Panc1 (cell line): ENCODE data around the gene ST3GAL2. TPM values are rescaled to one million over a fixed set of nuclear protein-coding genes. Genes with fewer than 3 reads are reported as not detected.
A peak's percentile ranks its signal among the peaks of the same experiment; 100 is the strongest.

Experiments used
- ATAC-seq: fragments of 200-7000 bp; cut with Tn5 transposase; 2 replicates; pipeline ENCODE4 v1.9.1; 2020; ENCODE audit warnings: mild to moderate bottlenecking, moderate library complexity
- BruUV-seq: library from RNA; stranded (reverse); fragments of 400-500 nt; replicated peaks from 2 replicates; lab custom pipeline; 2021; lab: Mats Ljungman, UMichigan
- CTCF ChIA-PET: fragments of 300-600 bp; sonication (Branson Sonifier 250); formaldehyde crosslinking; loops from one replicate; lab custom pipeline; 2022; ENCODE audit warnings: antibody characterized with exemption; lab: Charles Lee
- POLR2A ChIA-PET: fragments of 300-600 bp; sonication (Branson Sonifier 250); formaldehyde crosslinking; loops from one replicate; lab custom pipeline; 2022; ENCODE audit warnings: antibody characterized with exemption; lab: Charles Lee
- DNase-seq: peaks from one replicate; pipeline ENCODE4 v3.0.0-alpha.2; 2010; ENCODE audit warnings: low read depth, low spot score
- H3K27ac ChIP-seq: 2 replicates; pipeline ENCODE4 v1.5.1; 2011; ENCODE audit warnings: mild to moderate bottlenecking, low read length, inconsistent platforms
- H3K27me3 ChIP-seq: fragments of 200-500 bp; sonication (Bioruptor generic); 2 replicates; pipeline ENCODE4 v1.6.0; 2014; ENCODE audit warnings: low read length, inconsistent platforms; ENCODE audit not compliant: control insufficient read depth, insufficient read depth
- H3K36me3 ChIP-seq: fragments of 200-500 bp; sonication (Bioruptor generic); 2 replicates; pipeline ENCODE4 v1.5.1; 2014; ENCODE audit warnings: inconsistent platforms, mild to moderate bottlenecking, low read length, moderate library complexity; ENCODE audit not compliant: control insufficient read depth, insufficient read depth
- H3K4me1 ChIP-seq: 2 replicates; pipeline ENCODE4 v1.5.1; 2011; ENCODE audit warnings: inconsistent platforms, mild to moderate bottlenecking, low read length, moderate library complexity; ENCODE audit not compliant: control insufficient read depth, insufficient read depth
- H3K4me3 ChIP-seq, 2 experiments: 2 replicates each; pipeline ENCODE4 v1.5.1; 2011 to 2012; ENCODE audit warnings: low read depth in 2 of 2, low read length in 2 of 2, mild to moderate bottlenecking in 2 of 2, inconsistent platforms in 1 of 2, moderate library complexity in 1 of 2
- H3K9me3 ChIP-seq: fragments of 200-500 bp; sonication (Bioruptor generic); 2 replicates; pipeline ENCODE4 v1.5.1; 2014; ENCODE audit warnings: low read depth, mild to moderate bottlenecking, inconsistent platforms, low read length, moderate library complexity; ENCODE audit not compliant: control insufficient read depth, insufficient read depth
- CTCF ChIP-seq: fragments of 450-650 bp; IDR thresholded peaks from 2 replicates; pipeline ENCODE4 v1.5.1; 2017; ENCODE audit warnings: mild to moderate bottlenecking
- in situ Hi-C: cut with HindIII; loops from 2 replicates; pipeline ENCODE4 v1.10.0; 2016; ENCODE audit warnings: low sequenced_read_pairs, low pct_unique_long_range_greater_than_20kb
- intact Hi-C: fragments of 100-400 bp; cut with micrococcal nuclease; formaldehyde crosslinking; loops from one replicate; pipeline ENCODE4 v1.10.0; 2022; ENCODE audit not compliant: unreplicated experiment
- total RNA-seq: library from RNA; stranded (reverse); gene quantifications from one replicate; pipeline ENCODE4 v1.2.1, GENCODE V29; 2021; ENCODE audit not compliant: unreplicated experiment
- TF ChIP-seq, protein P1 (sequence below), 2 experiments: IDR thresholded peaks; 2 replicates each; pipeline ENCODE4 v1.6.1; 2011 to 2012; ENCODE audit warnings: low read depth in 2 of 2, control low read depth in 1 of 2, low read length in 1 of 2, mild to moderate bottlenecking in 1 of 2, moderate library complexity in 1 of 2; ENCODE audit not compliant: insufficient read depth in 1 of 2

ST3GAL2 gene
- total RNA-seq, 1 experiment from 2014 or later, result 84.2 TPM

DNA sequence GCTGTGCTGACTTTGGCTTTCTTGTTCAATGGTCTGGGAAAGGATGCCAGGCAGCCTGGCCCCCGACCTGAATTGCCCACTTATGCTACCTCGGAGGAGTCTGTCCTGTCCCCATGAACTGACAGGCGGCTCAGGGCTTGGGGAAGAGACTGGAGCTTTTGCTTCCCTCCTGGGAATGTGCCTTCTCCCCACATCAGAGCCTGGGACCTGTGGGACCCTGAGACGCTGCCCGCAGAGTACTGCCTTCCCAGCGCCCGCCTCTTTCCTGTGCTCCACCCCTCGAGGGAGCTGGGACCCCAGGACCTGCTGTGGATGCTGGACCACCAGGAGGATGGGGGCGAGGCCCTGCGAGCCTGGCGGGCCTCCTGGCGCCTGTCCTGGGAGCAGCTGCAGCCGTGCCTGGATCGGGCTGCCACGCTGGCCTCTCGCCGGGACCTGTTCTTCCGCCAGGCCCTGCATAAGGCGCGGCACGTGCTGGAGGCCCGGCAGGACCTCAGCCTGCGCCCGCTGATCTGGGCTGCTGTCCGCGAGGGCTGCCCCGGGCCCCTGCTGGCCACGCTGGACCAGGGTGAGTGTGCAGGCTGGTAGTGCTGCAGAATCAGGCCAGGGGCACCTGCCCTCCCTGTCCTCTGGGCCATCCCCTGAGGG lies 34.0 kb upstream of the ST3GAL2 start:
- no peaks in the 10 kb centered on the region for H3K36me3 ChIP-seq
- peaks cover 11% of the 10 kb centered on the region for H3K4me1 ChIP-seq
- ATAC-seq, result no peak
- no peak overlapping the region for H3K4me3 ChIP-seq
- intact Hi-C loops (no loop called here), in situ Hi-C loops (no loop called here)
- no peaks in the 10 kb centered on the region for H3K9me3 ChIP-seq
- no peak for DNase-seq
- POLR2A ChIA-PET, result no interaction called here
- H3K27ac ChIP-seq, result no peak overlapping the region
- H3K27me3 ChIP-seq, result no peaks in the 10 kb centered on the region
- no TSS peak for BruUV-seq
- CTCF ChIA-PET, result interaction anchor here (0.6 kb wide), 1 partner anchor 111 kb away, joined by 5 read pairs; no protein-coding TSS in a partner anchor
- TF ChIP-seq, protein P1, sequence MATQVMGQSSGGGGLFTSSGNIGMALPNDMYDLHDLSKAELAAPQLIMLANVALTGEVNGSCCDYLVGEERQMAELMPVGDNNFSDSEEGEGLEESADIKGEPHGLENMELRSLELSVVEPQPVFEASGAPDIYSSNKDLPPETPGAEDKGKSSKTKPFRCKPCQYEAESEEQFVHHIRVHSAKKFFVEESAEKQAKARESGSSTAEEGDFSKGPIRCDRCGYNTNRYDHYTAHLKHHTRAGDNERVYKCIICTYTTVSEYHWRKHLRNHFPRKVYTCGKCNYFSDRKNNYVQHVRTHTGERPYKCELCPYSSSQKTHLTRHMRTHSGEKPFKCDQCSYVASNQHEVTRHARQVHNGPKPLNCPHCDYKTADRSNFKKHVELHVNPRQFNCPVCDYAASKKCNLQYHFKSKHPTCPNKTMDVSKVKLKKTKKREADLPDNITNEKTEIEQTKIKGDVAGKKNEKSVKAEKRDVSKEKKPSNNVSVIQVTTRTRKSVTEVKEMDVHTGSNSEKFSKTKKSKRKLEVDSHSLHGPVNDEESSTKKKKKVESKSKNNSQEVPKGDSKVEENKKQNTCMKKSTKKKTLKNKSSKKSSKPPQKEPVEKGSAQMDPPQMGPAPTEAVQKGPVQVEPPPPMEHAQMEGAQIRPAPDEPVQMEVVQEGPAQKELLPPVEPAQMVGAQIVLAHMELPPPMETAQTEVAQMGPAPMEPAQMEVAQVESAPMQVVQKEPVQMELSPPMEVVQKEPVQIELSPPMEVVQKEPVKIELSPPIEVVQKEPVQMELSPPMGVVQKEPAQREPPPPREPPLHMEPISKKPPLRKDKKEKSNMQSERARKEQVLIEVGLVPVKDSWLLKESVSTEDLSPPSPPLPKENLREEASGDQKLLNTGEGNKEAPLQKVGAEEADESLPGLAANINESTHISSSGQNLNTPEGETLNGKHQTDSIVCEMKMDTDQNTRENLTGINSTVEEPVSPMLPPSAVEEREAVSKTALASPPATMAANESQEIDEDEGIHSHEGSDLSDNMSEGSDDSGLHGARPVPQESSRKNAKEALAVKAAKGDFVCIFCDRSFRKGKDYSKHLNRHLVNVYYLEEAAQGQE (IDR thresholded peaks at IDR 0.05; ENCODE audit: insufficient read depth in 1 of 2, low read depth in 2 of 2, low read length in 1 of 2), result no peak

DNA sequence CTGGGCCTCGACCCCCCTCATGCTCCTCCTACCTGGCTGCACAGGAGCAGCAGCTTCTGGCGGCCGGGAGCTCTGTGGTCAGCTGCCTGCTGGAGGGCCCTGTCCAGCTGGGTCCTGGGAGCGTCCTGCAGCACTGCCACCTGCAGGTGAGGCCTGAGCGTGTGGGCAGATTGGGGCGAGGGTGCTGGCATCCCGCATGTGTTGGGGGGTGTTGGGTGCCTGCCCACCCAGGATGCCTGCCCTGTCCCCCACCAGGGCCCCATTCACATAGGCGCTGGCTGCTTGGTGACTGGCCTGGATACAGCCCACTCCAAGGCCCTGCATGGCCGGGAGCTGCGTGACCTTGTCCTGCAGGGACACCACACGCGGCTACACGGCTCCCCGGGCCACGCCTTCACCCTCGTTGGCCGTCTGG lies 32.0 kb upstream of the ST3GAL2 start:
- intact Hi-C loops, result no loop called here

More for the DNA sequence above, 32.0 kb upstream of the ST3GAL2 start:
- Histone ChIP-seq H3K4me3 (no peak overlapping the region), H3K36me3 (no peaks in the 10 kb centered on the region), H3K4me1 (no peaks in the 10 kb centered on the region), H3K27me3 (no peaks in the 10 kb centered on the region), H3K9me3 (no peaks in the 10 kb centered on the region), H3K27ac (no peak overlapping the region; the same call in 1 of the 2 replicates)
- DNase-seq (no peak), ATAC-seq (peak; percentile 74)
- no TSS peak for BruUV-seq
- POLR2A ChIA-PET, result interaction anchor here (0.6 to 0.7 kb wide), 2 partner anchors 12 to 42 kb away, joined by 3 to 8 read pairs; no protein-coding TSS in a partner anchor
- CTCF ChIA-PET, result interaction anchor here (0.9 to 1.3 kb wide), 2 partner anchors 62 to 101 kb away, joined by 3 to 7 read pairs; no protein-coding TSS in a partner anchor
- in situ Hi-C loops, result no loop called here
- TF ChIP-seq, protein P1 (IDR thresholded peaks at IDR 0.05; ENCODE audit: insufficient read depth in 1 of 2, low read depth in 2 of 2, low read length in 1 of 2), result no peak
- TF ChIP-seq CTCF, result peak; percentile 72; the same call in 1 of the 2 replicates
